Embryonic facial prominence (tissue), 1 donor: ENCODE results near the gene ACTRT3.

Experiments
- DNase-seq: peaks from one replicate; pipeline ENCODE4 v3.0.0-alpha.2; 2016; ENCODE audit errors: extremely low spot score

ACTRT3 gene

GRCh38 chr3:169769287-169770181 is at the start of gene ACTRT3:
Gene ACTRT3 (minus strand): TSS chr3:169769561. CDS start chr3:169769520, 41 bp downstream.
- peak; percentile 31 for DNase-seq

- no peak for DNase-seq
Observed at GRCh38 chr3:169818316-169818715, 49.0 kb upstream of the ACTRT3 start.

DNA sequence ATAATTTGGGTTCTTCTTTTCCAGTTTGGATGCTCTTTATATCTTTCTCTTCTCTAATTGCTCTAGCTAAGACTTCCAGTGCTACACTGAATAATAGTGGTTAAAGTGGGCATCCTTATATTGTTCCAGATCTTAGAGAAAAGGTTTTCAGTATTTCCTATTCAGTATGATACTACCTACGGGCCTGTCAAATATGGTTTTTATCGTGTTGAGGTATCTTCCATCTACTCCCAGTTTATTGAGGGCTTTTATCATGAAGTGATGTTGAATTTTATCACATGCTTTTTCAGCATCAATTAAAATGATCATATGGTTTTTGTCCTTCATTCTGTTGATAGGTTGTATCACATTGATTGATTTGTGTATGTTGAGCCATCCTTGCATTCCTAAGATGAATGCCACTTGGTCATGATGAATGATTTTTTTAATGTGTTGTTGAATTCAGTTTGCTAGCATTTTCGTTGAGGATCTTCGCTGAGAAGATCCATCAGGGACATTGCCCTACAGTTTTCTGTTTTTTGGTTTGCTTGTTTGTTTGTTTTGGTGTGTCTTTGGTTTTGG is 46.3 kb upstream of the ACTRT3 start:
- no peak for DNase-seq

- DNase-seq = no peak
Observed at GRCh38 chr3:169813757-169814517, 44.6 kb upstream of the ACTRT3 start.

- DNase-seq = no peak
Observed at GRCh38 chr3:169813278-169813677, 43.9 kb upstream of the ACTRT3 start.

DNA sequence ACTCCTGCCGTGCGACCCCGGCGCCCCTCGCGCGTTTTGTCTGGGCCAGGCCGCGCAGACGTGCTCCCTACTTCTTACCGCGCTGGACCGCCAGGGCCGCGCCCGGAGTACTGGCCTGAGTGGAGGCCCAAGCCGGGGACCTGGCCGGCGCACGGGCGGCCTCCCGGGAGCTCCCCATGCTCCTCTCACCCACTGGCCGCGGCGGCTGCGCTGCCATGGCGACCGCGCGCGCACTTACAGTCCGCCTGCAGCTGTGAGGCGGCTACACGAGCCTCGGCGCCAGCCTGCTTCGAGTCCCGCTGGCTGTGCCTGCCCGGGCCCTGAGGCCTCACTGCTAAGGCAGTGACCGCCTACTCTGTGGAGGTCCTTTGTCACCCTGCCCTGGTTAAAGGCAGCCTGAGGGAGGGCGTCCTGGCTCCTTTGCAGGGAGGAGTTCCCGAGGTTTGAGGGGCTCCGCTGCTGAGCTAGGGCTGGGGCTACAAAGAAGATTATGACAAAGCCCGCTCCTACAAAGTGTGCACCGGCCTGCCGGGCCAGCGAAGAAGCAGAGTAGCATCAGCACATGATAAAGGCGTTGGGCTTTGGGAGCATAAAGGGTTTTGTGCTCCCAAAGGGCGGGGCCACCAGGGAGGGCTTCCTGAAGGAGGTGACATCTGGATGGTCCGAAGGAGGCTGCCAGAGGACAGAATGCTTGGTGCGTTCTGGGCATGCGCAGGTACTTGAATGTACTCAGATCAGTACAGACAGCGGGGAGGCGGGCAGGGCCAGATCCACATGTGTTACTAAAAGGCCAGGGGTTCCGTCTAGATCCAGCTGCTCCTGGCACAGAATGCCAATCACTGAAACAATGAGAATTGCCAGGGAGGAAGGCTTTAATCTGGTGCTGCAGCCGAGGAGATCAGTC is 43.2 kb upstream of the ACTRT3 start, which contains the start of the genes LRRC34 and LRRIQ4:
Gene LRRC34, minus strand, starts transcription at position 573 of the 904 bp plus-strand sequence. Its CDS starts 356 bp downstream, at position 217.
Gene LRRIQ4, plus strand, starts transcription at position 539 of the 904 bp plus-strand sequence. CDS start 9,052 bp downstream, outside the sequence.
- no peak for DNase-seq

DNA sequence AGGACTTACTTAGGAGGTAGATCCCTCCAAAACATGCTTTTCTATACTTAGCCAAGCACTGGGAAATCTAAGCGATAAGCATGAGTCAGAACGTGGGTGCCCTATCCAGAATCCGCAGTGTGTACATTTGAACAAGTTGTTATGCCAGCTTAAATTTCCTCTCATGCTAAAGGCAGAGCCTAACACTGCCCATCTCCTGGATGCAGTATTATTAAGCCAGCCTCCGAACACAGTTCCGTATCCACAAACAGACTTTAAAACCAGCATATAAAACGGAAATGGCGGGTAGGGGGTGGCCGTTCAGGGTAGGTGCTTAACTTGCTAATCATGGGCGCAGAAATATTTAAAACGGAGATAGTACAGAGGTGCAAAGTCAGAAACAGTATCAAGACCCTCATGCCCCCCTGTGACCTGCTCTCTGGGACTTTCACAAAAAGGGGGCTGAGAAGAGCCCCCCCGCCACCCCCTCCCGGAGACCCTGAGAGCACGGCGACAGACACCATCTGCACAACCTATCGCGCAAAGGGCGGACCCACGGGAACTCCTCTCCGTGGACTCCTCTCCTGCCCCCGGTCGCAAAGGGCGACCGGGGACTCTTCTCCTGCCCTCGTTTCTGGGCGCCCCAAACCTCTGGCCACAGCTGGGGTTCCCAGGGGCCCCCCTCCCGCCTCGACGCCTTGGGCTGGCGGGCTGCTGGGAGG is 42.4 kb upstream of the ACTRT3 start:
- DNase-seq = peak; percentile 8

DNA sequence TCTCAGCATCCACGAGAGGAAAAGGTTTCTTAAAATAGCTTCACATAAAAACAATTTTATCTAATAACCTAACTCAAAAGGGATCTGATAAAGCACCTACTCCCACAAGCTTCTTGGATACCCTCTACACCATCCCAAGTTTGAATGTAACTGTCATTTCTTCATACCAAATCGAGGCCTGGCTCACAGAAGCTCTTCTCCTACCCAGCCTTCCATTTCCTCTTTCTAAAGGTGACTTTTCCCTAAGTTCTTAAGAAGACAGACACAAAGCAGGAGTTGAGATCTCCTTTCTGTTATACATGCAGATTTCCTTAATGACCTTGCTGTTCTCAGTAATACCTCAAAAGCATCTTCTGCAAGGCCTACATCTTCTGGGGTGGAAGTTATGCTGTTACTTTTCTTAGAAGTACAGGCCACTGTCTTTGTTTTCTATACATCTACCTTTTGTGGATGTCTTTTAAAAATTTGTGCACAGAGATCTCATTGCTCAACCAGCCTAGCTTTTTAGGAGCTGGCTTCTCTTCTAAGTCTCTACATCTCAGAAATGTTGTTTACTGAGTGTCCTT is 40.0 kb upstream of the ACTRT3 start:
- DNase-seq = no peak

DNA sequence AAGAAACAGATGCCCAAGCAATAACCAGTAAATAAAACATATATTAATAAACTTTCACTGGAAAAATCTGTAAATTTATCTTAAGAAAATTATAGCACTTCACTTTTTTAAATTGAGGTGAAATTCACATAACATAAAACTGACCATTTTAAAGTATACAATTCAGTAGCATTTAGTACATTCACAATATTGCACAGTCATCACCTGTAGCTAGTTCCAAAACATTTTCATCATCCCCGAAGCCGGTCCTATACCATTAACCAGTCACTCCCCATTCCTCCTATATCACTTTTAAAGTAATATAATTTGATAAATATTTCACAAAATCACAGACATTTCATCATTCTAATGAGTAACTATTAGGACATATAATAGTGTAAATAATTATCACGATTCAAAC is 35.3 kb upstream of the ACTRT3 start:
- DNase-seq = no peak

GRCh38 chr3:169792359-169792758 is 23.0 kb upstream of the ACTRT3 start:
- DNase-seq = no peak

DNA sequence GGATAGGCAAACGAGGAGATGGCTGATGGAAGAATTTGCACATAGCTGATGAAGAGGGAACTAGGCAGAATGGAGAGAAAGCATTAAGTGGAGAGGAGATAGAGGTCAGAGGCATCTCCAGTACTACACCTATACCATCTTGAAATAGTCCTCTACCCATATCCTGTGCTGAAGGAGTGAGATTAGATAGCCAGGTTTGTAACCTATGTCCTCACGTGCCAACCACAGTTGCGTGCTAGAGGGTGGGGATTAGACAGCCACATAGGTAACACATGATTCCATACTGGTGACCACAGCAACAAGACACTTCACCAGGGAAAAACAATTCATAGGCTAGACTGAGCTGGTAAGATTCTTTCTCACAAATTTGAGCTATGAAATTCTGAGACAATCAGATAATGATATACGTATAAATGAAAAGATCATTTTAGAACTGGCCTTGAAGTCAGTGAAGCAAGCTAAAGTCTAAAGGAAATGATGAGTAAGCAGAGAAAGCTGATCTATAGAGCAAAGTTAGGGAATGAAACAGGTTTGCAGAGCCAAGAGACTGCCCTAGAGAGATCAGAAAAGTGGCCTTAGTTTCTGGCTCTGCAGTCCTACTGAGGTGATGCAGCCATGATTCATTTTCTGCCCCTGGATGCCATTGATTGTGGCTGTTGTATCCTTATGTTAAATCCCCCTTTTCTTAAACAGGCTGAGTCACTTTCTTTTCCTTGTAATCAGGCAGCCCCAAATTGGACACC is 21.5 kb upstream of the ACTRT3 start:
- no peak for DNase-seq

GRCh38 chr3:169790219-169790618 is 20.9 kb upstream of the ACTRT3 start:
- no peak for DNase-seq

GRCh38 chr3:169787791-169788190 is 18.4 kb upstream of the ACTRT3 start:
- no peak for DNase-seq

GRCh38 chr3:169787120-169787519 is 17.8 kb upstream of the ACTRT3 start:
- no peak for DNase-seq

- no peak for DNase-seq
Observed at GRCh38 chr3:169781209-169781855, 12.0 kb upstream of the ACTRT3 start.

GRCh38 chr3:169780742-169781141 is 11.4 kb upstream of the ACTRT3 start:
- no peak for DNase-seq

DNA sequence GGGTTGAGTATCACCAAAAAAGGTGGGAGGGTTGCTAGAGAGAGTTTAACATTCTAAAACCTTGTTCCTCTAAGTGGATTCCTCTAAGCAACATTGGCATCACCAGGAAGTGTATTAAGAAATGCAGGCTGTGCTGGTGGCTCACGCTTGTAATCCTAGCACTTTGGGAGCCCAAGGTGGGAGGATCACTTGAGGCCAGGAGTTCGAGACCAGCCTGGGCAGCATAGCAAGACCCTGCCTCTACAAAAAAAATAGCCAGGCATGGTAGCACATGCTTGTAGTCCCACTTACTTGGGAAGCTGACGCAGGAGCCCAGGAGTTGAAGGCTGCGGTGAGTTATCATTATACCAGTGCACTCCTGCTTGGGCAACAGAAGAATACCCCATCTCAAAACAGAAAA is 8.5 kb upstream of the ACTRT3 start:
- DNase-seq = no peak

- DNase-seq = no peak
Observed at GRCh38 chr3:169774186-169774585, 4.8 kb upstream of the ACTRT3 start.
